OCI-LY7 (cell line): Measurements from ENCODE around the gene MKI67.

ENCODE experiments used
- CTCF ChIP-seq: fragments of 200-600 bp; sonication (generic); conservative IDR thresholded peaks from 2 replicates; pipeline ENCODE4 v1.5.1; 2014; ENCODE audit warnings: mild to moderate bottlenecking, antibody characterized with exemption, low read length, moderate library complexity, mixed read lengths
- EZH2phosphoT487 ChIP-seq: fragments of 200-600 bp; sonication (generic); IDR thresholded peaks from 2 replicates; pipeline ENCODE4 v1.6.1; 2018; ENCODE audit warnings: low read depth, borderline replicate concordance, mild to moderate bottlenecking, mixed run types, antibody characterized with exemption, low read length, moderate library complexity, mixed read lengths

- TF ChIP-seq CTCF (no peak), EZH2phosphoT487 (no peak)
Measured at GRCh38 chr10:128053356-128053755, 72.9 kb downstream of the MKI67 start.
